Stimulated activated CD4-positive, alpha-beta T cell treated with anti-CD3 and anti-CD28 coated beads, TNF-alpha, amount 100 ng/mL, for 48 hours (primary cell): ENCODE data around the gene AQP7.
"Not testable (repeated sequence)": the region's sequence is repeated elsewhere in the genome, so short reads cannot be mapped to it uniquely, and the experiment has no call there.

Source experiments
- DNase-seq, 3 donors: peaks; one replicate each; pipeline ENCODE4 v3.0.0-alpha.2; 2020; ENCODE audit warnings: low read depth in 3 of 3

The AQP7 gene

DNA sequence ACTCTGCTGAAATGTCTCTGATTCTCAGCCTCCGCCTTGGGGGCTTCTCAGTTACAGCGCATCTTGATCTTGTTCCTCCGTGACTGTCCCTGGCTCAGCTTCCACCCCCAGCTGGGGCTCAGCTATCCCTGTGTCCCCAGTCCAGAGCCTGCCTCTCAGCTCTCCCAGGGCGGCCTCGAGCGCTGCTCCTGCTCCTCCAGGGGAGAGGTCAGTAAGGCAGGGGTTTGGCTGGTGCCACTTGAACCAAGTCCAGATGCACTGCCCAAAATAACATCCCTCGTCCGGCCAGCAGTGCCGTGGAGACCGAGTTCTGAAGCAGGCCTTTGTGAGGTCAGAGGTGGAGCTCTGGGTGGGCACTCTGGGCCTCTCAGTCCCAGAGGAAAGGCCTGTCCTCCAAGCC lies at the start of gene AQP7:
TSS of gene AQP7 (minus strand) at position 198 of the 400 bp plus-strand sequence. CDS start 1,306 bp downstream, outside the sequence.
- DNase-seq, result not testable (repeated sequence)

GRCh38 chr9:33450621-33451146 lies 48.3 kb upstream of the AQP7 start:
- DNase-seq, result no peak

- no peak for DNase-seq
Observed at GRCh38 chr9:33449715-33450114, 47.3 kb upstream of the AQP7 start.

GRCh38 chr9:33447799-33448553 lies 45.6 kb upstream of the AQP7 start:
- no peak for DNase-seq

DNA sequence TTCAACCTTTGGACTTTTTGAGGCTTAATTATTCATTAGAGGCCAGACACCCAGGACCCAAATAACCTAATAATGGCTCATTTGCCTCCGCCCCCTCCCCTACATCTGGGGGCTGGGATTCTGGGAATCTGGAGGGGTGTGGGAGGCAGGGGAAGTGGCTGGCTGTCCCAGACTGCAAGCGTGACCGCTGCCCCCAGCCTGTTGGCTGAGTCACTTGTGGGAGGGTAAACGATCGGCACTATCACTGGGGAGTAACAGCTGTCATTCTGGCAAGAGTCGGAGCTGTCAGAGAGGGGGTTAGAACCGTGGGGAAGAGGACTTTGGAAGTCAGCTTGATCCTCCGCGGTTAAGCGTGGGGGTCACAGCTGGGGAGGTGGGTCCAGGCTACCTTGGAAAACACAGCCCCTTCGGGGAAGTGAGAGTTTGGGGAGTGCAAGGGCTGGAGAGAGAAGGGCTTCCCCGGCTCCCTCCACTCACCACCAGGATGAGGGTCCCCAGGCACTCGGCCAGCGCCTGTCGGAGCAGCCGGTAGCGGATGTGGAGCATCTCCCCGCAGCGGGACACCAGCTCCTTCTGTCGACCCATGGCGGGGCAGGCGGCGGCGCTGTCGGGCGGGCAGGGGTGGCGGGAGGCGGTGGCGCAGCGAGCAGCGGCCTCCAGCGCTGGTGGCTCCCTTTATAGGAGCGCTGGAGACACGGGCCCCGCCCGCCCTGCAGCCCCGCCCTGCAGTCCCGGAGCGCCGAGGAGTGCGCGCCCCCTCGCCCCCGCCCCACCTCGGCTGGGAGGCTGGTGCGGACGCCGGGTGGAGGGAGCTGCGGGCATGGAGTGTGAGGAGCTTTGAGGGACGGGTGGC lies 44.8 kb upstream of the AQP7 start, which contains the start of gene AQP3:
TSS of gene AQP3 (minus strand) at position 648 of the 853 bp plus-strand sequence. CDS start at position 585, 63 bp downstream.
- DNase-seq, result peak; percentile 37 to 60 (median 38)

DNA sequence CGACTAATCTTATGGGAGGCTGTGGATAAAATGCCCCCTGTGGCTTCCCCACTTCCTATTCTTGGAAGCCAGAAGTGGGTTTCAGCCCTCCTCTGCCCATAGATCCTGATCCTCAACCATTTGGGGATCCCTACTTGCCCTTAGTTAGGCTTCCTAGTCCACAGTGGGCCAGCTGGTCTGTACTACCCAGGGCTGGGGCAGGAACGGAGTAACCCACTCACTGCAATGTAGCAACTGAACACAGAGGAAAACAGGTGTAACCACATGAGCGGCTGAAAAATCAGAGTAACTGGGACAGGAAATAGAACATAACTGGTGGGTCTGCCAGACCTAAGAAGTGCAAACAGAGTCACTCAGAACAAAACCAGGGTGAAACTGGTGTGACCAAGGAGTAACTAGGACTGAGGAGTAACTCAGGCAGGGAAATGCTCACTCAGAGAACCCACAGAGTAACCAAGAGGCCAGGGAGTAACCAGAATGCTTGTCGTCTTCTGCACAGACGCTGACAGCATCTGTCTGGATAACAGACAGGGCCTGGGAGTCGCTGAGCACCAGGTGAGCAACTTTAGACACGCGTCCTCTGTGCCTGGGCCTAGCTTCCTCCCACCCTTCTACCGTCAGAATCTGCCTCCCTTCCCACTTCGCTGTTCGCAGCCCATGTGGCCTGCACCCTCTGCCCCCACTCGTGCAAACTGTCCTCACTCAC lies 44.0 kb upstream of the AQP7 start:
- DNase-seq, result peak; percentile 35 to 54 (median 49)

DNA sequence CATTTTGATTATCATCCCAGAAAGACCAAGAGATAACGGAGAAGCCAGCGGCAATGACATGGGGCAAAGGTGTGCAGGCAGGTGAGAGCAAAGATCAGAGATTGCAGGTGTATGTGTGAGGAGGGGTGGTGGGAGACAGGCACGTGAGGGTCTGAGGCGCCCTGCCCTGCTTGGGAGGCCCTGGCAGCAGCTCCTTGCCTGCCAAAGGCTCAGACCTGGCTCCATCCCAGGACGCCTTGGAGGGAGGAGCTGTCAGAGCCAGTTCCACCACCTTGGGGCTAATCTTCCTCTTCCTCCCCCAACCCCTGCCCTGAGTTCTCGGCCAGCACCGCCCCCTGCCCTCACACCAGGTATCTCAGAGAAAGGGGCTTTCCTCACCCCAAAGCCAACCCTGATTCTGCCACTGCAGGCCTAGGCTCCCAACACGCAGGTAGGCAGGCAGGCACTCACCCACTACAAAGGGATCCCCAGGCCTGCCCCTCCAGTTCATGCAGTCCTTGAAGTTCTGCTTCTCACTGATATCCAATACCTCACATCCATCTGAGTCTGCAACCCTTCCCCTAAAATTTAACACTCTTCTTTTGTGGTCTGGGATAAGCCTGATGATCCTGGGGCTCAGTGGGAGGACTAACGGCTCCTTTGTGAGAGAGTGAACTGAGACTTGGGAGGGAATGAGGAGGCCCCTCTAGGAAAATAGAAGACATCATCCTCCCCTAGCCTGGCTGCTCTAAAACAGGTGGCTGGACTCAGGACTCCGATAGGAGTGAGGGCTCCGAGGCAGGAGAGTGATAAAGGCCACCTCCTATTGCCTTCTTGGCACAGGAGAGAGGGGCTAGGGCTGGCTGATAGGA lies 43.2 kb upstream of the AQP7 start:
- no peak for DNase-seq

DNA sequence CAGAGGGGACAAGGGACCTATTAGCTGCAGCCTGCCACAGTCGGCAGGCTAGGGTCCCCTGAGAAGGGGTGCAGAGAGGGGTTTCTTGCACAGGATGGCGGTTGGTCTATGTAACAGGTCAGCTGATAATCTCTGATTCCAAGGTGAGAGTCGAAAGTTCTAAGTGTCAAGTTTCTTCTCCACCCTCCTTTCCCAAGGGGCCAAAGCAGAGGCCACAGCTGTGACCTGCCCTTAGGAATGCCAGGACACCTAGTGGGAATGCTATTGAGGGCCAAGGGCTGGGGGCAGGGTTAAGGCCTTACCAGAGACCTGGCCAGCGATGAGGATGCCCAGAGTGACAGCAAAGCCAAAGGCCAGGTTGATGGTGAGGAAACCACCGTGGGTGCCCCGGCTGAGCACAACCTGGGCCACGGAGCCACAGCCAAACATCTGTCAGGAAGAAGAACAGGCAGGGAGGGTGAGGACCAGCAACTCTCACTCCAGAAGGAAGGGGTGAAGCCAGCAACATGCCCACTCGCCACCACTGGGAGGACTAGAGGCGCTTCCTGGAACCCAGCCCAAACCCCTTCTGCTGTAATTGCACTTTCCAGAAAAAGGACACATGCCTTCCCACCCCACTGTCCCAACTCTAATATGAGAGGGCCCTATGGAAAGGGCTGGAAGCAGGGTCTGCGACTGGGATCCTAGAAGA lies 41.2 kb upstream of the AQP7 start:
- no peak for DNase-seq

DNA sequence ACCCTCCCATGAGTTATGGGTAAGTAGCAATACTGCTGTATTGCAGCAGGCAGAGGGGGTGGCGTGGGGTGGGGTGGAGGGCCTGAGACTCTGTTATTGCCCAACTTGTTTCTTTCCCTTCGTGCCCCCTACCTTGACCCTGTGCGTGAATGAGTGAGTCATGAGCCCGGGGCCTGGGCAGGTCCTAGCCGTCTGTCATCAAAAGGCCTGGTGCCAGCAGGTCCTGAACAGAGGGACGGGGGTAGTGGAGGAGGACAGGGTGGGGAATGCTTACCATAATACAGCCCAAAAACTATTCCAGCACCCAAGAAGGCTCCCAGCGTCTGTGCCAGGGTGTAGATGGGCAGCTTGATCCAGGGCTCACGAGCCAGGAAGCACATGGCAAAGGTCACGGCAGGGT lies 40.7 kb upstream of the AQP7 start:
- DNase-seq, result no peak

- DNase-seq, result no peak
Observed at GRCh38 chr9:33442125-33442524, 39.8 kb upstream of the AQP7 start.

DNA sequence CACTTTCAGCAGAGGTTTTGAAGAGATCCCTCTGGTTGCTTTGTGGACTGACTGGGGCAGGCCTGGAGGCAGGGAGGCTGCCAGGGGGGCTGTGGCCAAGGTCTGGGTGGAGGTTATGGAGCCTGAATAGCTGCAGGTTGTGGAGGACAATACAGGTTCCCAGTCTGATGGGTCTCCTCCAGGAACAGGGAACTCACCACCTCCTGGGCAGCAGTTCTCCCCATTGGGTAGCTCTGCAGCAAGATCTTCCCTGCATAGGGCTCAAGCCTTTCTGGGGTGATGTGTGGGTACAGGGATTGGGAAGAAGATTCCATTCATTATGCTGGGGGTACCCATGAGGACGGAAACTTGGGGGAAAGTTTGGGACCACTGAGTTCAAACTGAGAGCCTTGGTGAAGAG lies 38.2 kb upstream of the AQP7 start:
- no peak for DNase-seq

DNA sequence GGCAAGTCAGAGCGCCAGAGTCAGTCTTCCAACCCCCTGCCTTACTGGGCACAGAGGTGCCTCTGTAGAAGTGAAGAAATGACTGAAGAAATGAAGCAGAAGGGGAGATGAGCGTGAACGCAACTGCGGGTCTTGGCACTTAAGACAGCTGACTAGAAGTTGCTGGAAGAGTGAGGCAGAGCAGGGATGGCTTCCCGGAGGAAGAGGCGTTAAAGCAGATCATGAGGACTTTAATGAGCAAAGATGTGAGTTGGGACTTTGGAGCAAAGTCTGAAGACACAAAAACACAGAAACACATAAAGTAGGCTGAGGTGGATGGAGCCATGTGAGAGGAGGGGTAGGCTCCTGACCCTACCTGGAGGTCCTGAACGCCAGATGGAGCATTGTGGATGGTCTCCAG lies 37.8 kb upstream of the AQP7 start:
- no peak for DNase-seq

GRCh38 chr9:33439731-33440130 lies 37.4 kb upstream of the AQP7 start:
- no peak for DNase-seq

GRCh38 chr9:33438926-33439680 lies 36.7 kb upstream of the AQP7 start:
- no peak for DNase-seq

GRCh38 chr9:33437898-33438297 lies 35.5 kb upstream of the AQP7 start:
- no peak for DNase-seq

DNA sequence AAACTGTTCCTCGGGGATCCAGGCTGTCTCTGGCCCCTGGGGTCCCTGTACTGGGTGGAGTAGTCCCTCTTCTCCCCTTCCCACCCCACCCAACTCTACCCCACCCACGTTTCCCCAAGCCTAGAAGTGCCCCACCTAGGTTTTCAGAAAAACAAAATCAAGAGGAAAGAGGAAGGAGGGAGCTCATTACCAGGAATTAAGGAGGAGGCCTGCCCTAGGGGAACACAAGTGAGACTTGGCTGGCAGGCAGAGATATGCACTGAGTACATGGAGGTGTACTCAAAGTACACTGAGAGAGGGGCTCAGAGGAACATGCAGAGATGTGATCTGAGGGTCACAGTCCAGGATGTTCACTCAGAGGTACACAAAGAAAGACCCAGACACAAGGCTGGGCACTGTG lies 34.8 kb upstream of the AQP7 start:
- no peak for DNase-seq

DNA sequence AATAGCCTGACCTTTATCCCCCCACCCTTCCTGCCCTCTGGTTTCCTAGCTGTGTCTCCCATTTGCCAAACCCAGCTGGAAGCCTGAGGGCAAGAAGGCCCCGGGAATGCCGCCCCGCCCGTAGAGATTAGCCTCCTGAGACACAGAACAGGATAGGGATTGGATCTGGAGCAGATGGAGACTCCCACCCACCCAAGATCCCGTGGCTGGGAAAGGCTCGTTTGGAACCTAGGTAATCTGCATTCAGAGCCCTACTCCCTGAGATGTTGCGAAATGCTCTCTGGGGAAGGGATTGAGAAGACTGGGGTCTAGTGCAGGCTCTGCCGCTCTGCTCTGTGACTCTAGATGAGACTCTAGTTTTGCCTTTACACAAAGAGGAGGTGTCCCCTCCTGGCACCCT lies 34.1 kb upstream of the AQP7 start:
- no peak for DNase-seq

GRCh38 chr9:33435821-33436277 lies 33.5 kb upstream of the AQP7 start:
- no peak for DNase-seq

DNA sequence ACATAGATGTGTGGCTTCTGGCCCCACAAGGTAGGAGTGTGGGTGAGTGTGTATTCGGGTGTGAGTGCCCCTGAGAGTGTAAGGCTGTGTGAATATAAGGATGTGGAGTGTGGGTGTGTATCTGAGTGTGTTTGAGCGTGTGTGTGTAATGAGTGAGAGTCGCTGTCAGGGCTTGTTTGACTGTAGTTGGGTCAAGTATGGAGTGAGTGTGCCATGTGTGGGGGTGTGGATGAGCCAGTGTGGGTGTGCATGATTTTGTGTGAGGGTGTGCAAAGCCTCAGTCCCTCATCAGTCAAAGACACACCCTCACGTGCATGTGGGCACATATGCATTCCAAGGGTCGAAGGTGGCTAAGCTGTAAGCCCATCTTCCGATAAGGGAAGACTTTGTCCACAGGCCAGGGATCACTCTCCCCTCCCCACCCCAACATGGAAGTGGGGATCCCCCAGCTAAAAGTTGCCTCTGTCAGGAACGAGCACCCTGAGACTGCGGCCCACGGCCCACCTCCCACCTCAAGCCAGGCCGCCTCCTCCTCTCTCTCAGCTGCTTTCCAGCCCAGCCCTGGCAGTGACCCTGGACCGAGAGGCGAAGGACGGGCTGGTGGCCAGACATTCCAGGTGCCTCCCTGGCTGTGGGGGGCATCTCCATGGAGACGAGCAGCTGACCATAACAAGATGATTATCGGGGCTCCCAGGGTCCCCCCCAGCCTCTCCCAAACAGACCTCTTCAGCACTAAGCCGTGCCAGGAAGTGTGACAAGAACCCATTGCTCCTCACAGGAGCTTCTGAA lies 32.1 kb upstream of the AQP7 start:
- no peak for DNase-seq
